Measurements from ENCODE around the gene PTPRG. TPM values are rescaled to one million over a fixed set of nuclear protein-coding genes. Genes with fewer than 3 reads are reported as not detected.

The PTPRG gene
- total RNA-seq, 1 experiment from 2014 or later, result 0.73 TPM

GRCh38 chr3:61580982-61581643 lies 19.7 kb downstream of the PTPRG start:
- TF ChIP-seq, protein P1, sequence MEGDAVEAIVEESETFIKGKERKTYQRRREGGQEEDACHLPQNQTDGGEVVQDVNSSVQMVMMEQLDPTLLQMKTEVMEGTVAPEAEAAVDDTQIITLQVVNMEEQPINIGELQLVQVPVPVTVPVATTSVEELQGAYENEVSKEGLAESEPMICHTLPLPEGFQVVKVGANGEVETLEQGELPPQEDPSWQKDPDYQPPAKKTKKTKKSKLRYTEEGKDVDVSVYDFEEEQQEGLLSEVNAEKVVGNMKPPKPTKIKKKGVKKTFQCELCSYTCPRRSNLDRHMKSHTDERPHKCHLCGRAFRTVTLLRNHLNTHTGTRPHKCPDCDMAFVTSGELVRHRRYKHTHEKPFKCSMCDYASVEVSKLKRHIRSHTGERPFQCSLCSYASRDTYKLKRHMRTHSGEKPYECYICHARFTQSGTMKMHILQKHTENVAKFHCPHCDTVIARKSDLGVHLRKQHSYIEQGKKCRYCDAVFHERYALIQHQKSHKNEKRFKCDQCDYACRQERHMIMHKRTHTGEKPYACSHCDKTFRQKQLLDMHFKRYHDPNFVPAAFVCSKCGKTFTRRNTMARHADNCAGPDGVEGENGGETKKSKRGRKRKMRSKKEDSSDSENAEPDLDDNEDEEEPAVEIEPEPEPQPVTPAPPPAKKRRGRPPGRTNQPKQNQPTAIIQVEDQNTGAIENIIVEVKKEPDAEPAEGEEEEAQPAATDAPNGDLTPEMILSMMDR (conservative IDR thresholded peaks at IDR 0.05; ENCODE audit: low read depth, low read length), result no peak
- TF ChIP-seq EZH2 (IDR thresholded peaks at IDR 0.05; ENCODE audit: low read length, unreplicated experiment), result no peak
- no peak for TF ChIP-seq EZH2phosphoT487 (IDR thresholded peaks at IDR 0.05; ENCODE audit: borderline replicate concordance, low read length)
- no peak for ATAC-seq
- no peak overlapping the region for H3K9ac ChIP-seq (ENCODE audit: low read length)
- H4K20me1 ChIP-seq (ENCODE audit: low read length), result no peaks in the 10 kb centered on the region
- no peak overlapping the region for H2AFZ ChIP-seq (ENCODE audit: low read length)
- no peaks in the 10 kb centered on the region for H3K36me3 ChIP-seq (ENCODE audit: low read depth, low read length)
- H3F3A ChIP-seq (ENCODE audit: low read length, unreplicated experiment), result no peaks in the 10 kb centered on the region
- no peaks in the 10 kb centered on the region for H3K9me2 ChIP-seq (replicated peaks; ENCODE audit: low read length)
- H3K4me2 ChIP-seq (ENCODE audit: low read length), result no peak overlapping the region
- H3K27me3 ChIP-seq (ENCODE audit: low read length), result no peaks in the 10 kb centered on the region
- H3K27ac ChIP-seq (ENCODE audit: low read length), result no peak overlapping the region
- CTCF ChIA-PET, result no interaction called here
- intact Hi-C loops (cut with micrococcal nuclease), result no loop called here
- H3K4me3 ChIP-seq (ENCODE audit: low read length), result no peak overlapping the region
- no peak for DNase-seq
- BruUV-seq (replicated peaks), result no TSS peak
- POLR2A ChIA-PET (ENCODE audit: unreplicated experiment), result no interaction called here
- H3K4me1 ChIP-seq (ENCODE audit: insufficient read depth, low read length), result no peaks in the 10 kb centered on the region
- no peaks in the 10 kb centered on the region for H3K9me3 ChIP-seq (ENCODE audit: low read length)
- H3K79me2 ChIP-seq (ENCODE audit: low read length), result no peaks in the 10 kb centered on the region

GRCh38 chr3:61582287-61582686 lies 20.9 kb downstream of the PTPRG start:
- no peaks in the 10 kb centered on the region for H3K4me1 ChIP-seq (ENCODE audit: insufficient read depth, low read length)
- H3K9me3 ChIP-seq (ENCODE audit: low read length), result no peaks in the 10 kb centered on the region
- POLR2A ChIA-PET (ENCODE audit: unreplicated experiment), result no interaction called here
- no peaks in the 10 kb centered on the region for H3K36me3 ChIP-seq (ENCODE audit: low read depth, low read length)
- H3K27ac ChIP-seq (ENCODE audit: low read length), result no peak overlapping the region
- intact Hi-C loops (cut with micrococcal nuclease), result no loop called here
- H3K9me2 ChIP-seq (replicated peaks; ENCODE audit: low read length), result no peaks in the 10 kb centered on the region
- H3K4me3 ChIP-seq (ENCODE audit: low read length), result no peak overlapping the region
- TF ChIP-seq EZH2phosphoT487 (IDR thresholded peaks at IDR 0.05; ENCODE audit: borderline replicate concordance, low read length), result no peak
- TF ChIP-seq, protein P1 (conservative IDR thresholded peaks at IDR 0.05; ENCODE audit: low read depth, low read length), result no peak
- CTCF ChIA-PET, result no interaction called here
- H2AFZ ChIP-seq (ENCODE audit: low read length), result no peak overlapping the region
- no peak for ATAC-seq
- no peak overlapping the region for H3K4me2 ChIP-seq (ENCODE audit: low read length)
- BruUV-seq (replicated peaks), result no TSS peak
- no peaks in the 10 kb centered on the region for H3K27me3 ChIP-seq (ENCODE audit: low read length)
- H3F3A ChIP-seq (ENCODE audit: low read length, unreplicated experiment), result no peaks in the 10 kb centered on the region
- H4K20me1 ChIP-seq (ENCODE audit: low read length), result no peaks in the 10 kb centered on the region
- no peak for DNase-seq
- H3K9ac ChIP-seq (ENCODE audit: low read length), result no peak overlapping the region
- H3K79me2 ChIP-seq (ENCODE audit: low read length), result no peaks in the 10 kb centered on the region

DNA sequence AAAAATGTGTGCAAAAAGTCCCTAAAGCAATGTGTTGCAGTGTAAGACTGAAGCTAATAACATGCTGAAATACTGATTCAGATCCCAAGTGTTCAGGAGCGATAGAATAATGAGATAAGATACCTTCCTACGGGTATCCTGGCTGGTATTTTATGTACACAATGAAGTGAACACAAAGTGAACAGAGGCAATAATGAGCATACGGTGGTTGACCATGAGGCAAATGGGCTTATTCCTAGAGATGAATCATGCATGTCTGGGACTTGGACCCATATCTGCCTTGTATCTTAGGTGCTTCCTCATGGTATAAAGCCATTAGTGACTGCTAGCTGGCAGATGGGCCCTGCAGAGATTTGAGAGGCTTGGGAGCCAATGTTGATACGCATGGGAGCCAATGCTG lies 21.5 kb downstream of the PTPRG start:
- H3K27me3 ChIP-seq (ENCODE audit: low read length), result no peaks in the 10 kb centered on the region

More for the DNA sequence above, 21.5 kb downstream of the PTPRG start:
- CTCF ChIA-PET, result no interaction called here
- H3K4me1 ChIP-seq (ENCODE audit: insufficient read depth, low read length), result no peaks in the 10 kb centered on the region
- no peaks in the 10 kb centered on the region for H3K36me3 ChIP-seq (ENCODE audit: low read depth, low read length)
- POLR2A ChIA-PET (ENCODE audit: unreplicated experiment), result no interaction called here
- no peak overlapping the region for H3K4me3 ChIP-seq (ENCODE audit: low read length)
- no peaks in the 10 kb centered on the region for H3K9me3 ChIP-seq (ENCODE audit: low read length)
- no peak overlapping the region for H2AFZ ChIP-seq (ENCODE audit: low read length)
- DNase-seq (no peak), ATAC-seq (no peak)
- H3K9ac ChIP-seq (ENCODE audit: low read length), result no peak overlapping the region
- intact Hi-C loops (cut with micrococcal nuclease), result no loop called here
- no TSS peak for BruUV-seq (replicated peaks)
- TF ChIP-seq EZH2phosphoT487 (IDR thresholded peaks at IDR 0.05; ENCODE audit: borderline replicate concordance, low read length), result no peak
- TF ChIP-seq, protein P1 (conservative IDR thresholded peaks at IDR 0.05; ENCODE audit: low read depth, low read length), result no peak
- no peak for TF ChIP-seq EZH2 (IDR thresholded peaks at IDR 0.05; ENCODE audit: low read length, unreplicated experiment)
- H3K9me2 ChIP-seq (replicated peaks; ENCODE audit: low read length), result no peaks in the 10 kb centered on the region
- H3K4me2 ChIP-seq (ENCODE audit: low read length), result no peak overlapping the region
- no peaks in the 10 kb centered on the region for H3K79me2 ChIP-seq (ENCODE audit: low read length)
- H3K27ac ChIP-seq (ENCODE audit: low read length), result no peak overlapping the region
- H3F3A ChIP-seq (ENCODE audit: low read length, unreplicated experiment), result no peaks in the 10 kb centered on the region
- no peaks in the 10 kb centered on the region for H4K20me1 ChIP-seq (ENCODE audit: low read length)

Data from PC-3 (cell line).